Measurements from ENCODE around the gene CHST11. TPM values are rescaled to one million over a fixed set of nuclear protein-coding genes. Genes with fewer than 3 reads are reported as not detected.

Gene CHST11
- total RNA-seq, 1 donor from 2014 or later = 6.0 TPM

DNA sequence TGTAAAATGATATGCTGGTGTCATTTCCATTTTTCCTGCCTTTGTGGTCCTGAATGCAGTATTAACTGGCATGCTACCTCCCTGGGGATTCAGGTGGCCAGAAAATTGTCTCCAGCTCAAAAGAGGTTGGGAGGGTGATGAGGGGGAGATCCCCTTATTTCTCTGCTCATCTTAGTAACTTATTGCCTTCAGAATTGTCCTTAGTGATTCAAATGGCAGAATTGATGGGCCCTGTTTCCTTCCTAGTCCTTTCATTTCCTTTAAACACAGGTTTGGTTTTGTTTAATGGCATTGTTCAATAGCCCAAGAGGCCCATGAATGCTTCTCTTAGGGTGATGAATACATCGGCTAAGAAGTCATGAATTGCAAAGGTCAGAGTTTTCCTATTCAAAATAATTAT lies 294.4 kb downstream of the CHST11 start:
- Histone ChIP-seq H3K4me3 (no peak overlapping the region), H3K4me1 (peaks cover 18% of the 10 kb centered on the region), H3K27me3 (ENCODE audit: low read depth) (no peaks in the 10 kb centered on the region), H3K27ac (replicated peaks) (no peak overlapping the region), H3K36me3 (no peaks in the 10 kb centered on the region), H3K9me3 (replicated peaks) (no peaks in the 10 kb centered on the region)
- TF ChIP-seq CTCF (IDR thresholded peaks at IDR 0.05; ENCODE audit: borderline replicate concordance) = no peak
- DNase-seq = no peak
- intact Hi-C loops (cut with micrococcal nuclease) = no loop called here

DNA sequence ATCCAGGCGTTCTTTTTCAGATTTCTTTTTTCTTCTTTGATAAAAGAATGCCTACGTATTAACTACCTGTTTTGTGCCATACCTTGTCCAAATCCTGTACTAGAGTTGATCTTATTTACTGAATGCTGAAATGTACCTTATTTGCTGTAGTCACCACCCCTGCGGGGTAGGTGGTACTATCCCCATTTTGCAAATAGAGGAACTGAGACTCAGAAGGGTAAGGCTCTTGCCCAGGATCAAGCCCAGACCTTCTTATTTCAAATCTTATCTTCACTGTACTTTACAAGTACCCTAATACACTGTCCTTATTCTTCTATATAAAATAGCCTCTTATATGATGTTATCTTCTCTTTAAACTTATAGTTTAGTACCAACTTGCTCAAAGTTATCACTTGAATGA lies 294.8 kb downstream of the CHST11 start:
- no peaks in the 10 kb centered on the region for H3K9me3 ChIP-seq (replicated peaks)
- H3K27ac ChIP-seq (replicated peaks) = no peak overlapping the region
- no peak overlapping the region for H3K4me3 ChIP-seq
- TF ChIP-seq CTCF (IDR thresholded peaks at IDR 0.05; ENCODE audit: borderline replicate concordance) = no peak
- H3K27me3 ChIP-seq (ENCODE audit: low read depth) = no peaks in the 10 kb centered on the region
- peaks cover 18% of the 10 kb centered on the region for H3K4me1 ChIP-seq
- no peak for DNase-seq
- H3K36me3 ChIP-seq = no peaks in the 10 kb centered on the region
- intact Hi-C loops (cut with micrococcal nuclease) = no loop called here

DNA sequence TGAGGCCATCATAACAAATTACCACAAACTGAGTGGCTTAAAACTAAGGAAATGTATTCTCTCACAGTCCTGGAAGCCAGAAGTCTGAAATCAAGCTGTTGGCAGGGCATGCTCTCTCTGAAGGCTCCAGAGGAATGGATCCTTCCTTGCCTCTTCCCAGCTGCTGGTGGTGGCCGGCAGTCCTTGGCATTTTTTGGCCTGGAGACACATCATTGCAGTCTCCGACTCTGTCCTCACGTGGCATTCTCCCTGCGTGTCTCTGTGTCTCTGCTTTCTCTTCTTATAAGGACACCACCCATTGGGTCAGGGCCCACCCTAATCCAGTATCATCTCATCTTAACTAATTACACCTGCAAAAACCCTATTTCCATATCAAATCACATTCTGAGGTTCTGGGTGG lies 295.3 kb downstream of the CHST11 start:
- intact Hi-C loops (cut with micrococcal nuclease) = no loop called here
- peaks cover 18% of the 10 kb centered on the region for H3K4me1 ChIP-seq

DNA sequence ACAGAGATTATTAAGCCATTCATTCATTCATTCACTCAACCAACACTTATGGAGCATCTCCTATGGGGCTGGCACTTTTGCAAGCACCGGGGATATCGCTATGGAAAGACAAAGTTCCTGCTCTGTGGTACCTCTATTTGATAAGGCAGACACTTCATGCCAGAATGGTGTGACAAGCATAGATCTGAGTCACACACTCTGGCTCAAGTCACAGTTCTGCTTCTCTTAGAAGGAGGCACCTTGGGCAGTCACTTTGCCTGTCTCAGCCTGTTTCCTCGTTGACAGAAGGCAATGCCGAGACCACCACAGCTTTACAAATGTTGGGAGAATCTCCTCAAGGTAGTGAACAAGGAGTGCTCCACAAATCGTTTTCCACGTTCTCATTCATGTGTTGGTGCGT lies 296.1 kb downstream of the CHST11 start:
- no peaks in the 10 kb centered on the region for H3K27me3 ChIP-seq (ENCODE audit: low read depth)
- peaks cover 17% of the 10 kb centered on the region for H3K4me1 ChIP-seq
- H3K9me3 ChIP-seq (replicated peaks) = no peaks in the 10 kb centered on the region
- TF ChIP-seq CTCF (IDR thresholded peaks at IDR 0.05; ENCODE audit: borderline replicate concordance) = no peak
- H3K27ac ChIP-seq (replicated peaks) = no peak overlapping the region
- no peak overlapping the region for H3K4me3 ChIP-seq
- intact Hi-C loops (cut with micrococcal nuclease) = no loop called here
- H3K36me3 ChIP-seq = peaks cover 10% of the 10 kb centered on the region
- DNase-seq = no peak

More for the DNA sequence above, 295.3 kb downstream of the CHST11 start:
- no peak overlapping the region for H3K4me3 ChIP-seq
- no peak for TF ChIP-seq CTCF (IDR thresholded peaks at IDR 0.05; ENCODE audit: borderline replicate concordance)
- H3K27me3 ChIP-seq (ENCODE audit: low read depth) = no peaks in the 10 kb centered on the region
- no peaks in the 10 kb centered on the region for H3K9me3 ChIP-seq (replicated peaks)
- H3K36me3 ChIP-seq = peaks cover 3% of the 10 kb centered on the region
- no peak for DNase-seq
- no peak overlapping the region for H3K27ac ChIP-seq (replicated peaks)

DNA sequence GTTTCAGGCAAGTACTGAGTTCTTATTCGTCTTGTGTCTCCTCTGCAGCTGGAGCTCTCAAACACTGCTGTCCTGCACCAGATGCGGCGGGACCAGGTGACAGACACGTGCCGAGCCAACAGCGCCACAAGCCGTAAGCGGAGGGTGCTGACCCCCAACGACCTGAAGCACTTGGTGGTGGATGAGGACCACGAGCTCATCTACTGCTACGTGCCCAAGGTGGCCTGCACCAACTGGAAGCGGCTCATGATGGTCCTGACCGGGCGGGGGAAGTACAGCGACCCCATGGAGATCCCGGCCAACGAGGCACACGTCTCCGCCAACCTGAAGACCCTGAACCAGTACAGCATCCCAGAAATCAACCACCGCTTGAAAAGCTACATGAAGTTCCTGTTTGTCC lies 300.2 kb downstream of the CHST11 start:
- Histone ChIP-seq H3K4me1 (no peaks in the 10 kb centered on the region), H3K27me3 (ENCODE audit: low read depth) (no peaks in the 10 kb centered on the region), H3K27ac (replicated peaks) (no peak overlapping the region), H3K4me3 (no peak overlapping the region), H3K36me3 (peaks cover 18% of the 10 kb centered on the region), H3K9me3 (replicated peaks) (no peaks in the 10 kb centered on the region)
- intact Hi-C loops (cut with micrococcal nuclease) = no loop called here
- no peak for DNase-seq
- no peak for TF ChIP-seq CTCF (IDR thresholded peaks at IDR 0.05; ENCODE audit: borderline replicate concordance)

DNA sequence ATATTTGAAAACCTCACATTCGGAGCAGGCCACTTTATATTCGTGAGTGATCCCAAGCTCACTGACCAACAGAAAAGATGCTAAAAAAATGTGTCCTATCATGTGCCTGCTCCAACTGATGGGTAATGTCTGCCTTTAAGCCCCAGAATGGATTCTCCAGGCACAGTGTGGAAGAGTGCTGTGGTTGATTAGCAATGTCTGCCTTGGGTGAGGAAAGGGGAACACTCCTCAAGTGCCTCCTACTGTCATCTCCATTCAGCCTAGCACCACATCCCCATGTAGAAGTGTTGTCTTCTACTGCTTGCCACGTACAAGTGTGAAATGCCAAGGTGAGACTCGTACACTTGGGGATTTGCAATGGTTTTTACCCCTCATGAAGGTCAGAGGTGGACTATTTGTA lies 302.0 kb downstream of the CHST11 start:
- intact Hi-C loops (cut with micrococcal nuclease) = no loop called here
- no peak for TF ChIP-seq CTCF (IDR thresholded peaks at IDR 0.05; ENCODE audit: borderline replicate concordance)
- Histone ChIP-seq H3K9me3 (replicated peaks) (no peaks in the 10 kb centered on the region), H3K27ac (replicated peaks) (no peak overlapping the region), H3K36me3 (peaks cover 18% of the 10 kb centered on the region), H3K4me1 (no peaks in the 10 kb centered on the region), H3K4me3 (no peak overlapping the region), H3K27me3 (ENCODE audit: low read depth) (no peaks in the 10 kb centered on the region)
- DNase-seq = no peak

All from left ventricle myocardium inferior (tissue), 1 donor.